ENCODE data around the gene SESN1.
"Not testable (repeated sequence)": the region's sequence is repeated elsewhere in the genome, so short reads cannot be mapped to it uniquely, and the experiment has no call there.

SESN1 gene

GRCh38 chr6:109093732-109094415 is 772 bp downstream of the SESN1 start:
- H3K4me3 ChIP-seq (replicated peaks; ENCODE audit: low read depth, low read length): peak overlapping the region; percentile 71
- DNase-seq (ENCODE audit: low read depth): no peak
- TF ChIP-seq, protein P1, sequence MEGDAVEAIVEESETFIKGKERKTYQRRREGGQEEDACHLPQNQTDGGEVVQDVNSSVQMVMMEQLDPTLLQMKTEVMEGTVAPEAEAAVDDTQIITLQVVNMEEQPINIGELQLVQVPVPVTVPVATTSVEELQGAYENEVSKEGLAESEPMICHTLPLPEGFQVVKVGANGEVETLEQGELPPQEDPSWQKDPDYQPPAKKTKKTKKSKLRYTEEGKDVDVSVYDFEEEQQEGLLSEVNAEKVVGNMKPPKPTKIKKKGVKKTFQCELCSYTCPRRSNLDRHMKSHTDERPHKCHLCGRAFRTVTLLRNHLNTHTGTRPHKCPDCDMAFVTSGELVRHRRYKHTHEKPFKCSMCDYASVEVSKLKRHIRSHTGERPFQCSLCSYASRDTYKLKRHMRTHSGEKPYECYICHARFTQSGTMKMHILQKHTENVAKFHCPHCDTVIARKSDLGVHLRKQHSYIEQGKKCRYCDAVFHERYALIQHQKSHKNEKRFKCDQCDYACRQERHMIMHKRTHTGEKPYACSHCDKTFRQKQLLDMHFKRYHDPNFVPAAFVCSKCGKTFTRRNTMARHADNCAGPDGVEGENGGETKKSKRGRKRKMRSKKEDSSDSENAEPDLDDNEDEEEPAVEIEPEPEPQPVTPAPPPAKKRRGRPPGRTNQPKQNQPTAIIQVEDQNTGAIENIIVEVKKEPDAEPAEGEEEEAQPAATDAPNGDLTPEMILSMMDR (IDR thresholded peaks at IDR 0.05; ENCODE audit: low read length, missing control alignments): no peak

DNA sequence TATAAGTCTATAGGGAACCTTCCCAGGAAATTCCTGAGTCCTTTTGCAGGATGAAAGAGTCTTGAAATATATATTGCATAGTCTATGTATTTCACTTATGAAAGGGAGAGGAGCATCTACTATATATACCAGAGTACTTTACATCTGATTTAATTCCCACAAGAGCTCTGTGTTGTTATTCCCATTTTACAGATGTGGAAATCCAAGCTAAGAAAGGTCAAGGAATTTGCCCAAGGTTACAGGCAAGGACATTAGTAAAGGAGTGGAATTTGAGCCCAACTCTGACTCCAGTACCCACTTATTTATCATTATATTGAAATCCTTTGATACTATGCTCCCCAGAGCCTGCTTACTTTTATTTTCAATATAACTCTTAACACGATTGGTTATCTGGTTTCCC is 2.6 kb downstream of the SESN1 start:
- TF ChIP-seq, protein P1 (IDR thresholded peaks at IDR 0.05; ENCODE audit: low read length, missing control alignments): no peak
- DNase-seq (ENCODE audit: low read depth): no peak
- H3K4me3 ChIP-seq (replicated peaks; ENCODE audit: low read depth, low read length): peak overlapping the region; percentile 71

- TF ChIP-seq, protein P1 (IDR thresholded peaks at IDR 0.05; ENCODE audit: low read length, missing control alignments): no peak
- DNase-seq (ENCODE audit: low read depth): no peak
- H3K4me3 ChIP-seq (replicated peaks; ENCODE audit: low read depth, low read length): peak overlapping the region; percentile 71
These were observed 3.2 kb downstream of the SESN1 start for GRCh38 chr6:109091314-109092024.

DNA sequence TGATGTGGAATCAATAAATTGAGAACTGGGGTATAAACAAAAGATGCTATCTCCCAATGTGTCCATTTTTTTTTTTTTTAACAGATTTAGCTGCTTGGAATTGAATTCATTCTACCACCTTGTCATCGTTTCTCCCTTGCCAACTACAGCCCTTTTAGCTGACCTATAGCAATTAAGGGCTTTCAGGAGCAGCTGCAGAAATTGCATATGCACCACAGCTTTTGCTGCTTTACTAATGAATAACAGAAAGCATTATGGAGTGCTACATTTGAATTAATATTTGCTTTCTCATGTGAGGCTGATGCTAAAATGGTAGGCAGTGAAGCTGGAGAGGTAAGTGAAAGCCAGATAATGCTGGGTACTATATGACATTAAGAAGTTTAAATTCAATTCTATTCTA is 5.7 kb downstream of the SESN1 start:
- no peak for DNase-seq (ENCODE audit: low read depth)
- TF ChIP-seq, protein P1 (IDR thresholded peaks at IDR 0.05; ENCODE audit: low read length, missing control alignments): no peak
- no peak overlapping the region for H3K4me3 ChIP-seq (replicated peaks; ENCODE audit: low read depth, low read length)

DNA sequence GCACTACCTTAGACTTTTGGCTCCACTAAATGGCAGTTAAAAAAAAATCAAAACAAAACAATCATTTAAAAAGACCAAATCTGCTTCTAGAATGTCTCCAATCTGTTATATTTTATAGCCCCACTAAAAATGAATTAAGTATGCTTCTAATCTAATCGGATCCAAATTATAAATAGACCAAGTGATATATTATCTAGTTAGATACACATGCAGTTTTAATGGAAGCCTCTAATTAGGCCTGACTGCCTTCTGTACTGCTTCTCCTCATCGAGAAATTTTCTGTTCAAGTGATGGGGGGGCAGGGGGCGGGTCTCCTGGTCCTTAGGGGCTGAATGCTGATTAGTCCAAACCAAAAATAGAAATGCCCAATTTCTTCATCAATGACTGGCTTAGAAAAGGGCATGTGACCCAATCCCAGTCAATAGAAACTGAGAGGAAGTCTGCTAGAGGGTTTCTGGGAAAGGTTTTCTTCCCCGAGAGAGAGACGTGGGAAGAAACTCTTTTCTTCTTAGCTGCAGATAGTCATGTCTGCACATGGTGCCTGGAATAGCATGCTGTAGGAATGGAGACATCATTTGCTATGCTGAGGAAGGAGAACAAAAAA is 6.9 kb downstream of the SESN1 start:
- no peak for DNase-seq (ENCODE audit: low read depth)
- H3K4me3 ChIP-seq (replicated peaks; ENCODE audit: low read depth, low read length): no peak overlapping the region
- TF ChIP-seq, protein P1 (IDR thresholded peaks at IDR 0.05; ENCODE audit: low read length, missing control alignments): no peak

DNA sequence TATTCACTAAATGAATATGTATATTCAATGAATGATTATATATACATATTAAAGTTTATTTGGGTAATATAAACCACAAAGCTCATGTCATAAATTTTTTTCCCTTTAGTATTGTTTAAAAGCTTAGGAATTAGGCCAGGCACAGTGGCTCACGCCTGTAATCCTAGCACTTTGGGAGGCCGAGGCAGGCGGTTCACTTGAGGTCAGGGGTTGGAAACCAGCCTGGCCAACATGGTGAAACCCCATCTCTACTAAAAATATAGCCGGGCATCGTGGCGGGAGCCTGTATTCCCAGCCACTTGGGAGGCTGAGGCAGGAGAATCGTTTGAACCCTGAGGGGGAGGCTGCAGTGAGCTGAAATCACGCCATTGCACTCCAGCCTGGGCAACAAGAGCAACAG is 10.5 kb downstream of the SESN1 start:
- not testable (repeated sequence) for H3K4me3 ChIP-seq (replicated peaks; ENCODE audit: low read depth, low read length); DNase-seq (ENCODE audit: low read depth)

DNA sequence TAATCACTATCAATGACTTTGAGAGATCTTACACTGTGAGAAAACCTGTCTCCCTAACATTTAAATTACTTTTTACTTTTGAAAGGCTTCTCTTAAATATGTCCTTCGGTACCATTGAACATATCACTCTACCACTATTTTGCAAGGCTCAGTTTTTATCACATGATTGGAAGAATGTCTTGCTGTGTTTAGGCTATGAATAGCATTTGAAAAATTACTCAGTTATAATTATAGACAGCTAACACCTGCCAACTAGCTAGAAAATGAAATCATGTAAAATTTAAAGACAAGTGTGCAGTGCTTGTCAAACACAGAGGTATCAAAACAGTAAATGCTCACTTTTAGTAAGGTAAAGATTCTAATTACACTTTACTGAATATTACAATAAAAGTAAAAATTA is 11.0 kb downstream of the SESN1 start:
- H3K4me3 ChIP-seq (replicated peaks; ENCODE audit: low read depth, low read length): no peak overlapping the region
- DNase-seq (ENCODE audit: low read depth): no peak
- TF ChIP-seq, protein P1 (IDR thresholded peaks at IDR 0.05; ENCODE audit: low read length, missing control alignments): no peak
